Measurements from ENCODE around the gene TRPV6. TPM values are rescaled to one million over a fixed set of nuclear protein-coding genes. Genes with fewer than 3 reads are reported as not detected.

Gene TRPV6
- total and polyA plus RNA-seq, 8 donors = 2.6 to 11.7 (median 7.7) TPM; not detected in 1

DNA sequence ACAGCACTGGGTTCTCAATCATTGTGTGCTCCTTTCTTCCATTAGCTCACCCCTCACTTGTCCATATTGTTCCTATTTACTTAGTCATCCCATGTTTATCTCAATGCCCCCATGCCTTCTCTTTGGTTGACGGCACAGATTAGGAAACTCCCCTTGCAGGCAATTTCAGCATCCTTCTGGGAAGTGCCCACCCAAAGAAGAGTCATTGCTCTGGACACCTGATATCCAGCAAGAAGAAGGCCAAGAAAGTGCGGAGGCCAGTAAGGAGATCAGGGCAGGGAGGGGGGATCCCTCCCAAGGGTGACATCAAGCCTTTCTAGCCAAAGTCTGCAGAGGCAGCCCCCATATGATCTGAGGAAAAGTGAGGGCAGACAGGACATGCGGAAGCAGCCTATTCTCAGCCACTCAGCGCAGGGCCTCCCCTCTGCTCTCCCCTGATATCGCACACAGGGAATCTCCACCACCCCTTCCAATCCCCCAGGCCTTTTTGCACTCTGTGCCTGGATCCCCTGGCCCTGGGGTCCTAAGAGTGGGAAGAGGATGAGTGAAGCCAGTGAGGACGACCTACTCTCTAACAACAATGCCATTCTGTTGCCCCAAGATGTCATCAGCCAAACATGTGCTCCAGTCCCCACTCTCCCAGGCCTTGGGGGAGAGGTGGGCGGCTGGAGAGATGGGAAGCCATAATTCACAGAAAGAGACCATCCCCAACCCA lies 1.8 kb downstream of the TRPV6 start:
- 70 to 89% (median 88%) methylated on average over 7 of the region's 7 CpGs for WGBS, 5 donors
- intact Hi-C loops (cut with DNase I; ENCODE audit: low total_unique reads) = loop anchor here (5.0 kb wide), 1 partner anchor 124 kb away; no protein-coding TSS in a partner anchor
- H3K4me3 ChIP-seq = no peak overlapping the region
- H3K36me3 ChIP-seq = no peaks in the 10 kb centered on the region
- no peak for DNase-seq
- H3K4me1 ChIP-seq = peaks cover 0 to 18% (median 10%) of the 10 kb centered on the region in 4 donors
- no peak for TF ChIP-seq POLR2A (IDR thresholded peaks at IDR 0.05)
- no peak for TF ChIP-seq EP300 (IDR thresholded peaks at IDR 0.05)
- TF ChIP-seq, protein P1, sequence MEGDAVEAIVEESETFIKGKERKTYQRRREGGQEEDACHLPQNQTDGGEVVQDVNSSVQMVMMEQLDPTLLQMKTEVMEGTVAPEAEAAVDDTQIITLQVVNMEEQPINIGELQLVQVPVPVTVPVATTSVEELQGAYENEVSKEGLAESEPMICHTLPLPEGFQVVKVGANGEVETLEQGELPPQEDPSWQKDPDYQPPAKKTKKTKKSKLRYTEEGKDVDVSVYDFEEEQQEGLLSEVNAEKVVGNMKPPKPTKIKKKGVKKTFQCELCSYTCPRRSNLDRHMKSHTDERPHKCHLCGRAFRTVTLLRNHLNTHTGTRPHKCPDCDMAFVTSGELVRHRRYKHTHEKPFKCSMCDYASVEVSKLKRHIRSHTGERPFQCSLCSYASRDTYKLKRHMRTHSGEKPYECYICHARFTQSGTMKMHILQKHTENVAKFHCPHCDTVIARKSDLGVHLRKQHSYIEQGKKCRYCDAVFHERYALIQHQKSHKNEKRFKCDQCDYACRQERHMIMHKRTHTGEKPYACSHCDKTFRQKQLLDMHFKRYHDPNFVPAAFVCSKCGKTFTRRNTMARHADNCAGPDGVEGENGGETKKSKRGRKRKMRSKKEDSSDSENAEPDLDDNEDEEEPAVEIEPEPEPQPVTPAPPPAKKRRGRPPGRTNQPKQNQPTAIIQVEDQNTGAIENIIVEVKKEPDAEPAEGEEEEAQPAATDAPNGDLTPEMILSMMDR (IDR thresholded peaks at IDR 0.05) = no peak
- no peak for TF ChIP-seq POLR2AphosphoS5 (IDR thresholded peaks at IDR 0.05)
- H3K27ac ChIP-seq = no peak overlapping the region
- peaks cover 0 to 36% (median 0%) of the 10 kb centered on the region in 3 donors for H3K27me3 ChIP-seq
- H3K9me3 ChIP-seq = no peaks in the 10 kb centered on the region

DNA sequence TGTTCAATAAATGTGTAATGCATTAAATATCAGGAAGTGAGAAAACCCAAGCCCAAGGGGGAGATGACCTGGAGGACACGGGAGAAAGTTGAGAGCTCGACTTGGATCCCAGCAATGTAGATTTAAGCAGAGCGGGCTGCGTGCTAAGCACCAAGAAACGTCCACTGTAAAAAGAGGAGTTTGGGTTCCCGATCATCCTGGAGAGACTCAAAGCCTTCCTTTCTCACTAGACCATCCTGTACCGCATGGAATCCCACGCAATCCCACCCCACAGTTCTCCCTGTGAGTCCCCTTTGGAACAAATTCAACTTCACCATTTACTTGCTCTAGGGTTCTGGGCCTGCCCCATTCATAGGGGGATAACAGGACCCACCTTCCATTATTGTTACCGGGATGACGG lies 2.4 kb downstream of the TRPV6 start:
- peaks cover 0 to 33% (median 0%) of the 10 kb centered on the region in 3 donors for H3K27me3 ChIP-seq
- TF ChIP-seq POLR2AphosphoS5 (IDR thresholded peaks at IDR 0.05) (no peak), EP300 (IDR thresholded peaks at IDR 0.05) (no peak), POLR2A (IDR thresholded peaks at IDR 0.05) (no peak)
- TF ChIP-seq, protein P1 (IDR thresholded peaks at IDR 0.05) = no peak
- H3K36me3 ChIP-seq = no peaks in the 10 kb centered on the region
- 84 to 93% (median 92%) methylated on average over 10 of the region's 10 CpGs for WGBS, 5 donors
- H3K27ac ChIP-seq = no peak overlapping the region
- no peak for DNase-seq
- intact Hi-C loops (cut with DNase I; ENCODE audit: low total_unique reads) = loop anchor here (5.0 kb wide), 1 partner anchor 124 kb away; no protein-coding TSS in a partner anchor
- H3K9me3 ChIP-seq = no peaks in the 10 kb centered on the region
- H3K4me3 ChIP-seq = no peak overlapping the region
- peaks cover 0 to 18% (median 10%) of the 10 kb centered on the region in 4 donors for H3K4me1 ChIP-seq

DNA sequence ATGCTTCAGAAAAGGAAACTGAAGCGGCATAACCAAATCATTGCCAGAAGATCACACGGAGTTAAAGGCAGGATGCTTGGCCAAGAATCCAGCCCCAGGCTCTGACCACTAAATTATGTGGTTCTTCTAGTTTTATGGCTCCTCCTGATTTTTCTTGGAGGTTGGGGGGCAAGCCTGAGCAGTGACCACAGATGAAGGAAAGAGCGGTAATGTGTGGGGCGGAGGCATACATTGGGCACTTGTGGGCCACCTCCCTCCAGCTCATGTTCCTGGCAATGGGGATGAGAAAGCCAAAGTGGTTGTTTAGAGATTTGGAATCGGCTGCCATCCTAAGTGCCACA lies 3.2 kb downstream of the TRPV6 start:
- Histone ChIP-seq H3K9me3 (no peaks in the 10 kb centered on the region), H3K27ac (no peak overlapping the region), H3K27me3 (peaks cover 0 to 33% (median 0%) of the 10 kb centered on the region in 3 donors), H3K4me3 (no peak overlapping the region), H3K4me1 (peaks cover 0 to 18% (median 10%) of the 10 kb centered on the region in 4 donors), H3K36me3 (no peaks in the 10 kb centered on the region)
- no peak for DNase-seq
- intact Hi-C loops (cut with DNase I; ENCODE audit: low total_unique reads) = loop anchor here (5.0 kb wide), 1 partner anchor 125 kb away; no protein-coding TSS in a partner anchor
- TF ChIP-seq POLR2A (IDR thresholded peaks at IDR 0.05) = no peak
- no peak for TF ChIP-seq EP300 (IDR thresholded peaks at IDR 0.05)
- TF ChIP-seq, protein P1 (IDR thresholded peaks at IDR 0.05) = no peak
- TF ChIP-seq POLR2AphosphoS5 (IDR thresholded peaks at IDR 0.05) = no peak
- 82 to 87% (median 84%) methylated on average over 5 of the region's 5 CpGs for WGBS, 5 donors

DNA sequence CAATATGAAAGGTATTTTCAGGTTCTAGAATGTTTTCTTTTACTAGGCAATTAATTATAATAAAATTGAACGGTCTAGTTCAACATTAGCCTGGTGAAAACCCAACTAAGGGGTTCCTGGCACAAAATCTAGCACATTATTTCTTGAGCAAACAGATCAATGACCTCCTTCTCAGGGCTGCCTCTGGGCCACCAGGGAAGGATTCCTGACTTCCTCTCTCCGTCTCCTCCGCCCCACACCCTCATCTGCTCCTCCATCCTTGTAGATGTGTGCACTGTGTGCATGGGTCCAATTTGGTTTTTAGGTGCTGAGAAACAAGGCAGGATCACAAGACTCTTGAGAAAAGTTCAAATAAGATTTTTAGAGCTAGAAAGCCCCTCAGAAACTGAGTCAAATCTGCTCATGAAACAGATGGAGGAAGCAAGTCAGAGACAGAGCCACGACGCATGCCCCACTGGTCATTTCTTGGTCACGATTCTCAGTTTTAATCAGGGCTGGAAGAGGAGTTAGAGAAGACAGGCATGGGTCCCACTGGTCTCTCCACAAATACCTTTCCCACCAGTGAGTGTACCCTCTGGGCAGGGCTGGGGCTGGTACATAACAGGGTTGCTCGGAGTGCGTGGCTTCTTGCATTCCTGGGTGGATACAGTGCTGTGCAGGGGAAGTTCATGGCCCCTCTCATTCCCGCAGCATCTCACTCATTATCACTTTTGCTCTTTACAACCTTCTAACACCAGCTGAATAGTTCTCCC lies 3.8 kb downstream of the TRPV6 start:
- DNase-seq = no peak

More for the DNA sequence above, 3.8 kb downstream of the TRPV6 start:
- 76 to 82% (median 80%) methylated on average over 7 to 9 of the region's 9 CpGs for WGBS, 5 donors
- intact Hi-C loops (cut with DNase I; ENCODE audit: low total_unique reads) = loop anchor here (5.0 kb wide), 1 partner anchor 126 kb away; no protein-coding TSS in a partner anchor
- H3K4me3 ChIP-seq = no peak overlapping the region
- peaks cover 0 to 18% (median 10%) of the 10 kb centered on the region in 4 donors for H3K4me1 ChIP-seq
- H3K36me3 ChIP-seq = no peaks in the 10 kb centered on the region
- H3K9me3 ChIP-seq = no peaks in the 10 kb centered on the region
- H3K27me3 ChIP-seq = peaks cover 0 to 31% (median 0%) of the 10 kb centered on the region in 3 donors
- TF ChIP-seq POLR2AphosphoS5 (IDR thresholded peaks at IDR 0.05) (no peak), EP300 (IDR thresholded peaks at IDR 0.05) (no peak)
- H3K27ac ChIP-seq = no peak overlapping the region
